Measurements from ENCODE around the gene SHB.

SHB gene

DNA sequence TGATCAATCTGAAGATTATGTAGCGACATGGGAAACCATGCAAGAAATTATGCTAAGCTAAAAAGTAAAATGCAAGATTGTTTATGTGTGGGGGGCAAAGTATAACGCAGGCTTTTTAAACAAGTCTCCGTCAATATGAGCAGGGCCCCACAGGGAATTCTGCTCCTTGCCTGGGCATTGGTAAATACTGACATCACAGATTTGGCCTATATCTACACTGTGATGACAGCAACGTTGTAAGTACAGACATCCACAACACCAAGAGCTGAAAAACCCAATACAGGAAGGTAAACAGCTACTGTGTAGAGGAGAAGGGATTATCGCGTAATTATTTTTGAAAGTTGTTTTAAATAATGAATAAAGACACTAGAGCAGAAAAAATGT, 90.6 kb downstream of the SHB start:
- TF ChIP-seq, protein P1, sequence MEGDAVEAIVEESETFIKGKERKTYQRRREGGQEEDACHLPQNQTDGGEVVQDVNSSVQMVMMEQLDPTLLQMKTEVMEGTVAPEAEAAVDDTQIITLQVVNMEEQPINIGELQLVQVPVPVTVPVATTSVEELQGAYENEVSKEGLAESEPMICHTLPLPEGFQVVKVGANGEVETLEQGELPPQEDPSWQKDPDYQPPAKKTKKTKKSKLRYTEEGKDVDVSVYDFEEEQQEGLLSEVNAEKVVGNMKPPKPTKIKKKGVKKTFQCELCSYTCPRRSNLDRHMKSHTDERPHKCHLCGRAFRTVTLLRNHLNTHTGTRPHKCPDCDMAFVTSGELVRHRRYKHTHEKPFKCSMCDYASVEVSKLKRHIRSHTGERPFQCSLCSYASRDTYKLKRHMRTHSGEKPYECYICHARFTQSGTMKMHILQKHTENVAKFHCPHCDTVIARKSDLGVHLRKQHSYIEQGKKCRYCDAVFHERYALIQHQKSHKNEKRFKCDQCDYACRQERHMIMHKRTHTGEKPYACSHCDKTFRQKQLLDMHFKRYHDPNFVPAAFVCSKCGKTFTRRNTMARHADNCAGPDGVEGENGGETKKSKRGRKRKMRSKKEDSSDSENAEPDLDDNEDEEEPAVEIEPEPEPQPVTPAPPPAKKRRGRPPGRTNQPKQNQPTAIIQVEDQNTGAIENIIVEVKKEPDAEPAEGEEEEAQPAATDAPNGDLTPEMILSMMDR (IDR thresholded peaks at IDR 0.05; ENCODE audit: low read depth, low read length, missing control alignments): no peak
- H3K4me3 ChIP-seq (ENCODE audit: low read depth, low read length): no peak overlapping the region
- no peak for DNase-seq (ENCODE audit: low read depth)
- in situ Hi-C loops (cut with HindIII; ENCODE audit: low sequenced_read_pairs): no loop called here

DNA sequence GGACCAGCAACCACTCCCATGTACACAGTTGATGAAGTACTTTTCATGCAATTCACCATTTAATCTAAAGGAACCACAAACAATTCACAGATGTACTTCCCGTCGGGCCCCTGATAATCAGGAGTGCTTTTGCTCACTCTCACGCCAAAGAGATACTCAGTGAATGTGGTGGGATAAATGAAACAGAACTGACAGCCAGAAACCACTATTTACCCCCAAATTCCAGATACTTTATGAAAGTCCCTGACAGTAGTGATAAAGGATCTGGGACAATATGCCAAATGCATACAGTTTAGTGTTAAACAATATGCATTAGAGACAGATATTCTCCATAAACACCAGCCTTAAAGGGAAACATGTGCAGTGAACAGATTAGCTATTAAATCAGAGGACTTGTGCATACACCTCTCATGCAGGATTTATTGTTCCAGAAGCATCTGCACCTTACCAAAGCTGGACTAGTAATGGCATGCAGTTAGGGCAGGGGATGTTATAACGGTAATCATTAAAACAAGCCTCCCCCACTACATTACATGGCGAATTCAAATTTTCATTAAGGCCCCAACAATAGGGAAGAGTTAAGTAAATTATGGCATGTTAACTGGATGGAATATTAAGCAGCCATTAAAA, 91.1 kb downstream of the SHB start:
- TF ChIP-seq, protein P1 (IDR thresholded peaks at IDR 0.05; ENCODE audit: low read depth, low read length, missing control alignments): no peak
- DNase-seq (ENCODE audit: low read depth): no peak
- H3K4me3 ChIP-seq (ENCODE audit: low read depth, low read length): no peak overlapping the region
- in situ Hi-C loops (cut with HindIII; ENCODE audit: low sequenced_read_pairs): no loop called here

DNA sequence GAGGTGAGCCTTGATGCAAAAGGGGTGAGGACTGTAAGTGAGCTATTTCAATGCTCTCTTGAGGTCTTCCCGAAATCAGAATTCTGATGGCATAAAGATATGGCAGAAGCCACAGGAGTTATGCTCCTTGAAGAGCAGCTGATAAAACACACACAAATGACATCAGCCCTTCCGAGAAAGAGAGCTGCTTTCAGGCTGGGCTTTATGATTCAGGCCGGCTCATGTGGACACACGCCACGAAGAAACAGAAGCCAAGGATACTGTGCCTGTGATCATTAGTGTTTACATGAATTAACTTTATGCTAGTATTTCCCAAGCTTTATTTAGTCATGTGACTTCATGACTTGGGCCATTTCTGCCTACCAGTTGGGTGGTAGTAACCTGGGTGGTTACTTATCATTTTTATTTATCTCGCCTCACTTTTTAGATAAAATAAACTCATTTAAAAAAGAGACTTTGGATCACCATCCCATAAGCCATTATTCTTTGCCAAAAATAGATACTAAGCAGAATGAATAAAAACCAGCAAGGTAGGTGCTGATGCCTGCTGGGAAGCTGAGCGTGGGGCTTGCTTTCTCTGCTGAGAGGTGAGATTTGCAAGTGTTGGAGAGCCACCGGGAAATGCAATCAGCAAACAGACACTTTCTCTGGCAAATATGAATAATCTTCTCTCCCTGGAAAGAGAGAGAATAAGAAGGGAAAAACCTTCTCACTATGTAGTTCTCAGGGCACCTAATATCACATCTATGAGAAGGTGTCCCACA, 92.1 kb downstream of the SHB start:
- H3K4me3 ChIP-seq (ENCODE audit: low read depth, low read length): no peak overlapping the region
- TF ChIP-seq, protein P1 (IDR thresholded peaks at IDR 0.05; ENCODE audit: low read depth, low read length, missing control alignments): no peak
- peak; percentile 78 for DNase-seq (ENCODE audit: low read depth)
- in situ Hi-C loops (cut with HindIII; ENCODE audit: low sequenced_read_pairs): no loop called here

DNA sequence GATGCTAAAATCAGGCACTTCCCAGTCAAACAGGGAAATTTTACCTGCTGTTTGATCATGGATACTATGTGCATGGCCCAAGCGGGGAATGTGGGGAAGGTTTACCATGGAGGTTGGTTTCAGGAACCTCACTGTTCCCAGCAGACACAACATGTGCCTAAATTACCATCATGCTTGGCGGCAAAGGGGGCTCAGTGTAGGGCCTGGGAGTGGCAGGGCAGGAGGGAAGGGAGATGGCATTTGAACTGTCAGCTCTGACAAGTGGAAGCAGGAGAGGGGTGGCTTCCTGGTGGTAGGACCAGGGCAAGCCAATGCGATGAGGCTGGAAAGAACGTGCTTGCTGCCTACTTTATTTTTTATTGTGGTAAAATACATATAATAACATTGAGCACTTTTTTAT, 93.4 kb downstream of the SHB start:
- no peak overlapping the region for H3K4me3 ChIP-seq (ENCODE audit: low read depth, low read length)
- in situ Hi-C loops (cut with HindIII; ENCODE audit: low sequenced_read_pairs): no loop called here
- no peak for DNase-seq (ENCODE audit: low read depth)
- TF ChIP-seq, protein P1 (IDR thresholded peaks at IDR 0.05; ENCODE audit: low read depth, low read length, missing control alignments): no peak

DNA sequence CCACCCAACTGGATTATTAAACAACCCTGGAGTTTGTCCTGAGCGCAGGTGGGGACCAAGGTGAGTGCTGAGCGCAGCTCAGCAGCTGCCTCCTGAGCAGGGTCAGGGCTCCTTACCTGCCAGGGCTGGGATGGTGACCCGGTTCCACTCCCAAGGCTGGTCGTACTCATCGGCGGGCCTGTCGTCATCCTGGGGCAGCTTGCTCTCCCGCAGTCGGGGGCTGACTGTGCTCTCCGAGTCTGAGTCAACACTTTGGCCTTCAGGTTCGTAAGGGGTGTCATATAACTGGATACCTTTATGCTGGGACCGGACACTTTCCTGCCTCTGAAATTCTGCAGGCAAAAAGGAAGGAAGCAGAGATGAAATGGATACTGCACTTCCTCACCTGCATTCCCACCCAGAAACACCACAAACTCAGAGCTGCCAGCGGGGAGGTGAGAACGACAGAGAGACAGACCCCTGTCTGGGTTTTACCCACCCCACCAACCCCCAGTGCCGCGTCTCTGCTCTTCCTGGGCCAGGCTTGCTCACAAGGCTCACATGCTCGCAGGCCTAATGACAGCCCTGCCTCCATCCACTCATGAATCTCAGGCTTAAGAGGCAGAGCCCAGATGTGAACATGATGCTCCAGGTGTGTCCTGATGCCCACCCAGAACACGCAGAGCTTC, 94.4 kb downstream of the SHB start:
- in situ Hi-C loops (cut with HindIII; ENCODE audit: low sequenced_read_pairs): no loop called here

DNA sequence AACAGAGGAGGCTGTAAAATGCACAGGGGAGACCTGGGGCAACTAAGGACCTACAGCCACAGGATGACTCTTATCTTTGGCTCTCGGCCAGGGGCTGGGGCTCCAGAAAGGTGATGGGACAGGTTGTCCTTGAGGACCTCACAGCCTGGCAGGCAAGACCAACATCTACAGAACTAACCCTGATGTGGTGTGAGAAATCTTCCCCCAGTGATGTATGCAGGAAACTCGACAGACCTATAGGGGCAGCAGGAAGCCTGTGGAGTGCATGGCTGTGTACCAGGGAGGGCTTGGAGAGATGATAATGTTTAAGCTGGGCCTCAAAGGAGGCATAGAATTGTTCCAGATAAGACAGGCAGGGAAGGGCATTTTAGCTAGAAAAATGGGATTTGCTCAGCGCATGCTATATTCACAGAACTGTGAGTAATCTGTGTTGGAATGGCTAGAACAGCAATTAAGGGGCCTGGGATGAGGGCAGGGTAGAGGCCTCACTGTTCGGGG, 96.6 kb downstream of the SHB start:
- H3K4me3 ChIP-seq (ENCODE audit: low read depth, low read length): no peak overlapping the region
- no peak for DNase-seq (ENCODE audit: low read depth)
- TF ChIP-seq, protein P1 (IDR thresholded peaks at IDR 0.05; ENCODE audit: low read depth, low read length, missing control alignments): peak; percentile 43
- in situ Hi-C loops (cut with HindIII; ENCODE audit: low sequenced_read_pairs): no loop called here

More for the DNA sequence above, 94.4 kb downstream of the SHB start:
- DNase-seq (ENCODE audit: low read depth): no peak
- TF ChIP-seq, protein P1 (IDR thresholded peaks at IDR 0.05; ENCODE audit: low read depth, low read length, missing control alignments): no peak
- H3K4me3 ChIP-seq (ENCODE audit: low read depth, low read length): no peak overlapping the region
